Uterine smooth muscle cell (primary cell): ENCODE results near the gene ARFGAP1. TPM values are rescaled to one million over a fixed set of nuclear protein-coding genes. Genes with fewer than 3 reads are reported as not detected.

ENCODE experiments used
- total RNA-seq: library from RNA; depleted of rRNA; stranded (reverse); fragments of >200 nt; gene quantifications from 2 replicates; pipeline ENCODE4 v1.2.3, GENCODE V29; 2014

Gene ARFGAP1
- 97.7 and 106 TPM in 2 replicates for total RNA-seq

GRCh38 chr20:63272105-63273058, at the start of gene ARFGAP1:
Gene ARFGAP1, plus strand, starts transcription at chr20:63272813. Its CDS starts 2,768 bp downstream, at chr20:63275581.

GRCh38 chr20:63235399-63235983, 37.1 kb upstream of the ARFGAP1 start, which contains the start of gene BIRC7:
Gene BIRC7, plus strand, starts transcription at chr20:63235905. Its CDS starts 192 bp downstream, at chr20:63236097.

DNA sequence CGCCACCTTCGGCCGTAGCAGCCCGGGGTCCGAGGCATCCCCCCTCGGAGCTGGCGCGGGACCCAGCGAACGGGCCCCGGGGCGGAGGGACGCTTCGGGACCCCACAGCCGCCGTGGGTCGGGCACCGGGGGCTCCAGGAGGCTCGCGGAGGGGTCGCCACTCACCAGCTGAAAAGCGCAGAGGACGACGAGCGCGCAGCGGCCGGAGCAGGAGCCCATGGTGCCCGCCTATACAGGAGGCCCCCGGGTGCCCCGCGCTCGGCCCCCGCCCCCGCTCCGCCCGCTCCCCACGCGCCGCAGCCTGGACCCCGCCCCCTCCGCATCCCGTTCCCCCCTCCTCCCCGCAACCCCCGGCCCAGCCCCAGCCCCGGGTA, 18.4 kb upstream of the ARFGAP1 start, which contains the start of gene NKAIN4:
NKAIN4 (minus strand) TSS at position 232 of the 374 bp plus-strand sequence; CDS start at position 219, 13 bp downstream.

GRCh38 chr20:63292904-63293303, 20.3 kb downstream of the ARFGAP1 start, which contains the start of gene COL20A1:
Gene COL20A1, plus strand, starts transcription at chr20:63293186. Its CDS starts 1,922 bp downstream, at chr20:63295108.

Other genes starting within 250 kb of the ARFGAP1 start
- 16.5 and 19.3 TPM in 2 replicates for gene YTHDF1, start 56.7 kb upstream of the ARFGAP1 start, total RNA-seq
- not detected in 2 replicates for gene BIRC7, start 36.9 kb upstream of the ARFGAP1 start, total RNA-seq
- gene NKAIN4, start 18.4 kb upstream of the ARFGAP1 start, total RNA-seq: not detected in 2 replicates
- gene COL20A1, start 20.4 kb downstream of the ARFGAP1 start, total RNA-seq: under 0.01 TPM in 1 of 2 replicates, not detected in the other
- gene CHRNA4, start 88.5 kb downstream of the ARFGAP1 start, total RNA-seq: not detected in 2 replicates
- gene KCNQ2, start 199.8 kb downstream of the ARFGAP1 start, total RNA-seq: not detected in 2 replicates
- gene EEF1A2, start 226.3 kb downstream of the ARFGAP1 start, total RNA-seq: 0.33 and 1.9 TPM in 2 replicates
- 22.7 and 36.0 TPM in 2 replicates for gene PPDPF, start 248.0 kb downstream of the ARFGAP1 start, total RNA-seq